Fibroblast of the aortic adventitia (primary cell): ENCODE measurements around the gene MCM3. TPM values are rescaled to one million over a fixed set of nuclear protein-coding genes. Genes with fewer than 3 reads are reported as not detected.

Source experiments
- DNase-seq: peaks from one replicate; pipeline ENCODE4 v3.0.0-alpha.2; 2010; ENCODE audit warnings: low read depth
- H3K4me3 ChIP-seq: 2 replicates; pipeline ENCODE4 v1.5.1; 2011; ENCODE audit warnings: low read depth, mild to moderate bottlenecking, control low read depth, low read length, moderate library complexity
- CTCF ChIP-seq: IDR thresholded peaks from 2 replicates; pipeline ENCODE4 v1.5.1; 2011; ENCODE audit warnings: mild to moderate bottlenecking, low read length, control low read depth, inconsistent platforms; ENCODE audit not compliant: insufficient read depth
- total RNA-seq: library from RNA; depleted of rRNA; stranded (reverse); fragments of >200 nt; gene quantifications from 2 replicates; pipeline ENCODE4 v1.2.3, GENCODE V29; 2012; ENCODE audit warnings: low replicate concordance

Gene MCM3
- total RNA-seq, 1 donor, result 85.7 TPM

- TF ChIP-seq CTCF, result no peak
- DNase-seq, result no peak
- no peak overlapping the region for H3K4me3 ChIP-seq
These were observed 57.0 kb downstream of the MCM3 start for GRCh38 chr6:52227495-52227894.

GRCh38 chr6:52221302-52221701 is 63.2 kb downstream of the MCM3 start:
- no peak for DNase-seq
- TF ChIP-seq CTCF, result no peak
- no peak overlapping the region for H3K4me3 ChIP-seq

GRCh38 chr6:52217761-52218160 is 66.8 kb downstream of the MCM3 start:
- DNase-seq, result no peak
- H3K4me3 ChIP-seq, result no peak overlapping the region
- TF ChIP-seq CTCF, result no peak

- no peak for TF ChIP-seq CTCF
- DNase-seq, result no peak
- H3K4me3 ChIP-seq, result no peak overlapping the region
These were observed 67.5 kb downstream of the MCM3 start for GRCh38 chr6:52216932-52217575.

- H3K4me3 ChIP-seq, result no peak overlapping the region
- DNase-seq, result no peak
- TF ChIP-seq CTCF, result no peak
These were observed 68.8 kb downstream of the MCM3 start for GRCh38 chr6:52215787-52216186.

Other genes with a start within 250 kb of the MCM3 start
- not detected in 2 replicates for gene PKHD1, start 197.1 kb downstream of the MCM3 start, total RNA-seq
- not detected in 2 replicates for gene IL17A, start 98.4 kb downstream of the MCM3 start, total RNA-seq
- not detected in 2 replicates for gene IL17F, start 40.2 kb downstream of the MCM3 start, total RNA-seq
- gene PAQR8, start 77.4 kb upstream of the MCM3 start, total RNA-seq, result 3.5 and 8.6 TPM in 2 replicates
- 30.3 and 44.2 TPM in 2 replicates for gene EFHC1, start 135.6 kb upstream of the MCM3 start, total RNA-seq